GM21825 (cell line): ENCODE data around the gene ABCF1.
"Not testable (repeated sequence)": the region's sequence is repeated elsewhere in the genome, so short reads cannot be mapped to it uniquely, and the experiment has no call there.

Experiments
- ATAC-seq: cut with Tn5 transposase; IDR thresholded peaks from one replicate; pipeline ENCODE4 v1.9.1; 2021; ENCODE audit warnings: mild to moderate bottlenecking, moderate library complexity; ENCODE audit not compliant: unreplicated experiment

The ABCF1 gene

DNA sequence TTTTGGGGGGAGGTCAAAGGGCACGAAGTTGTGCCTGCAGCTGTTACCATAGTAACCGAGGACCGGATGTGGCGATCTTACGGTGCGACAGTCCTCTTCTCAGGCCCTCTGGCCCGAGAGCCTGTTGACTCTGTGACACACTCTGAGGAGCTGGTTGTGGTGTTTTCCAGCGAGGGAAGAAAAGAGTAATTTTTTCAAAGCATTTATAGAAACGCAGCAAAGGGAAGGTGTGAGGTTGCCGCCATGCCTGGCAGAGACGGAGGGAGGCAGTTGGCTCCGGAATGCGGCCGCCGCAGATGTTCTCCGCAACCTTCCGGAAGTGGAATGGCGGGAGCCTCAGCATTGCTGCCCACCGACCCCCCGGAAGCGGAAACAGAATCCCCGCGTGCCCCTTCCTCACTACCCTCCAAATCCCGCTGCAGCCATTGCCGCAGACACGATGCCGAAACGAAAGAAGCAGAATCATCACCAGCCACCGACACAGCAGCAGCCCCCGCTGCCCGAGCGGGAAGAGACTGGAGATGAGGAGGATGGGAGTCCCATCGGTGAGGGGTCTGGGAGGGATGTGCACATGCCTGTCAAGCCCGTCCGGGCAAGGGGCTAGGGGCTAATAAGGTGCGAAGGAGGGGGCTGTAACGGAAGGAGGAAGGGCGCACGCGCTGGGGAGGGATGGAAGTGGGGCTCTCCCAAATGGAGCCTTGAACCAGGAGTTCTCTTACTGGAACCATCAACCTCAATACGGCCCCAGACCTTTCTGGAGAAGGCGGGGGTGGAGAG is 14.1 kb upstream of the ABCF1 start, which contains the start of gene PRR3:
Gene PRR3 (plus strand): TSS at position 390 of the 777 bp plus-strand sequence. CDS start 50 bp downstream, at position 440.
- ATAC-seq: peak; percentile 46

DNA sequence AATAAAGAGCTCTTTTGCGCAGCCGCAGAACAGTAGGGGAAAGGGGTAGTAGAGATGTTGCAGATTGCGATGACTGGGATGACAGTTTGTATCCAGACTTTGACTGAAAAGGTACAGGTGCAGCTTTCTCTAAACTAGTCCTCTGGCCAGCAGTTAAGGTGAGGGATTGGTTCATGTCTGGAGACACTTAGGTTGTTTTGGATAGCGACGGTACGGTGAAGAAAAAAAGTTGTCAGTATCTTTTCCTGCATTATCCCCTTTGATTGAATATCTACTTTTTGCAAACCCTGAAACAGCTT is 13.6 kb upstream of the ABCF1 start:
- ATAC-seq: no peak

DNA sequence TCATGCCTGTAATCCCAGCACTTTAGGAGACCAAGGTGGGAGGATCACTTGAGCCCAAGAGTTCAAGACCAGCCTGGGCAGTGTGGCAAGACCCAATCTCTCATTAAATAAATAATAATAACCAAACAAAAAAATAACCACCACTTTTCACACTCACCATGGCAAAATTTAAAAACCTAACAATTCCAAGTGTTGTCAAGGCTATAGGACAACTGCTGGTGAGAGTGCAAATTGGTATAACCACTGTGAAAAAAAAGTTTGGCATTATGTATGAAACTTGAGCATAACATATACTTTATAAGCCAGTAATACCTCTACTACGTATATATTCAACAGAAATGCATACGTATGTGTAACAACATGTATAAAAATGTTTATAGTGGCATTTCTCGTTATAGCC is 10.3 kb upstream of the ABCF1 start:
- ATAC-seq: no peak

DNA sequence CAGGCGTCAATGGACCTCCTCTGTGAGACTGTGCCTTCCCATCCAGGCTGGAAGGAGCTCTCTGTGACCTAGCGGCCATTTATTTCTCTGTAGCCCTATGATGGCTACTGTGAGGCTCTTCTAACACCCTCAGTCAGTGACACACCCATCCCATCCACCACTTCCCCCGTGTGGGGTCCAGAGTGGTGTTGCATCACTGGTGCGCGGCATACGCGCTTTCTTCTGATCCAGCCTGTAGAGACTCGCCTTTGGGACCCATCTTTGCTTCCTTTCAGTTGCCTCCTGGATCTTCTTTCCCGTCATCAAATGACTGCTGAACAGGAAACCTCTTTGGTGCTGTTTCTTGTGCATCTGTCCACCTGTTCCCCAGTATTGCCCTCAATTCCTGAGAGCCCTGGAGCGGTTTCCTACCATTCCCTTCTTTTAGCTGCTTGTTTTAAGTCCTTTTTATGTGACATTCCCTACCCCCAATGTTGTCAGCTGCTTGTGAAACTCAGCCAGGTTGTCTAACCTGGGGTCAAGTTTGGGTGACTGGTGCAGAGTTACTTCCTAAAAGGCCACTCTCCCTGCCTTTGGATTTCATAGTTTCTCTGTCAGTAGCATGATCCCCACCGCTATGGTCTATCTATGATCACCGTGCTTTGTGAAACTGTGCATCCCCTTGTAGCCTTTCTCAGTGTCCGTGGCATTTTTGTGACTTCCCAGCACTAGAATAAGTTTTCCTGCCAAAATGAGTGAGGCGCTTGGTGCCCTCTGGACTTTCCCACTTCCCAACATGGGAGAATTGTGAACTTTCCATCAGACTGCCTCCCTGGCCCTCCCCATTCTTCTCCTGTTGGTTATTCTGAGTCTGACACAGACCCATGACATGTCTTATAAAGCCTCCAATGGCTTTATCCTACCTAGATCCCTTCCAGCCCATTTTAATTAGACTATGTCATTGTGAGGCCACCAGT is 8.5 kb upstream of the ABCF1 start:
- ATAC-seq: no peak

DNA sequence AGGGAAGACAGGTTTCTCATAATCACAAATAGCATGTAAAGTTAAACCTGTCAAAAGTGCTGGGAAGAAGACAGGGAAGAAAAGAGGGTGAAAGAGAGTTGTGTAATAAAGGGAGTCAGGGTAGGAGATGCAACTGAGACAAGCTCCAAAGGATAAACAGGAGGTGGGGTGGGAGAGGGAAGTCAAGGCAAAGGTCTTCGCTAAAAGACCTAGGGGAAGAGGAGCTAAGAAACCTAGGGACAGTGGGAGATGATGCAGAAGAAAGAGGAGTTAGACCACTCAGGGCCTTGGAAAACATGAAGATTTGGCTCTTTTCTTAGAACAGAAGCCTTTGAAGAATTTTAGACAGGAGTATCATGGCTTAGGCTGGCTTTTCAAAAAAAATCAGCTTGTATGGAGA is 7.1 kb upstream of the ABCF1 start:
- no peak for ATAC-seq

DNA sequence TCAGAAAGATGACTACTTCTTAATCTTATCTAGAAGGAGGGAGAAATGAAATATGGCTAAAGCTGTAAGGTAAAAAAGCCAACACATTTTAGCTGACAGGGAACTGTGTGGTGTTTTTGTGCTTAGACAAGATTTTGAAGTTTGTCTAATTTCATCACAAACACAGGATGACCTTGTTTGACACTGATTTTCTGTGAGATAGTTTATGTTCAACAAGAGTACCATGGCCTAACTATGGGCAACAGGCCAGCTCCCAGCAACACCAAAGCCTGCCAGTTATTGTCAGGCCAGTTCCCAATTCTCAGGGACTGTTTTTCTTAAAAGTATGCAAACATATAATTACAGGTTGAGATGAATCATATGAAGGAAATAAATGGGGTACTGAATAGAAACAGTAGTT is 5.5 kb upstream of the ABCF1 start:
- ATAC-seq: no peak

DNA sequence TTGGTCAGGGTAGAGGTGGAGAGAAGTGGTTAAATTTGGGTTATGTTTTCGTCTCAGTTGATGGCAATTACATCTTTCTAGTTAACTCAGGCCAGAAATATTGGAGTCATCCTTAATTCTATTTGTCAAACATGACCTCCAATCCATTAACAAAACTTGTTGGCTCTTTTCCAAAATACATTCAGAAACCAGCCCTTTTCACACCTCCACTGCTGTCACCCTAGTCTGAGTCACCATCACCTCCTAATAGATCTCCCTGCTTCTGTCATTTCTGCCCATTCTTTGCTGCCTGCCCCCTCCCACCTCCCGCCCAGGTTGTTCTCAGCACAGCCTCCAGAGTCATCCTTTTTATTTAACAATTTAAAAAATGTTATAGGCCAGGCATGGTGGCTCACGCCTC is 3.0 kb upstream of the ABCF1 start:
- ATAC-seq: no peak

DNA sequence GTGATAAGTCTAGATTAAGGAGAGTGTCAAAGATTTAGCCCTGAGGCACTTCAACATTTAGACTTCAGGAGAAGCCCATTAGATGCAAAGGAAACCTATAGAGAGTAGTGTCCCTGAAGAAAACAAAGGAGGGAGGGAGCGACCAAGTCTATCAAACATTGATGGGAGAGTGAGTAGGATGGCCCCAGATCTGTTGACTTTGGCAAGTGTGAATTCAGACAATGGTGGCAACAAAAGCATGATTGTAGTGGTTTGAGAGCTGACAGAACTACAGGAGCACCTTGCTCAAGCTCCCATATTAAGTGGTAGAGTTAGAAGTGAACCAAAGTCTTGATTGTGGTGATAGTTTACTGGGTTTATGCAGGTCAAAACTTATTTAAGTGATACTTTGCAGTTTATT is 979 bp upstream of the ABCF1 start:
- no peak for ATAC-seq

DNA sequence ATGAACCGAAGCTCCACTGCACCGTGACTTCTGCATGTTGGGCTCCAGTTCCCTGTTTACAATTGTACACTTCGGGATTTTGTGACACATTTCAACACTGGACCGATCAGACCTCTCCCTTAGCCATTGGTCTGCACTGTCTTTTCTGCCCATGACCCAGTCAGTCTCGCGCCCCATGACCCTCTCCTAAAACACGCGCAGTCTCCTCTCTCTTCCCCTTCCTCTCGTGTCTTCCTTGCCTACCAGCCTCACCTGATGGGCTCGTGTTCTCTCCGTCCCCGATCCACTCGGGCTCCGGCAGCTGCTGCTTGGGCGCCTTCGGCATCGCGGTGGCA is 535 bp upstream of the ABCF1 start:
- peak; percentile 17 for ATAC-seq

DNA sequence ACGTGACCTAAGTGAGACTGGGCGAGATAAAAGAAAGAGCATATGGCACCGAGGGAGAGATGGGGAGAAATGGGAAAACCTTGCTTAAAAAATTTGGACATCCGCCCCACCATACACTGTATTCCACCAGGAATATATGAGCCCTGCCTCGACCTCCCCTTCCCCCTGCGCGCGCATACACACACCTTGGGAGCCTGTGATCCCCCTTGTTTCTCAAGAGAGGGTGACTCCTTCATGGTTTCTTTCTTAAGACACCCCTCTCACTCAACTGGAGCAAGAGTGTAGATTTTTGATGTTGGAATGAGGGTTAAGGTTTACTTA is 480 bp downstream of the ABCF1 start:
- no peak for ATAC-seq

DNA sequence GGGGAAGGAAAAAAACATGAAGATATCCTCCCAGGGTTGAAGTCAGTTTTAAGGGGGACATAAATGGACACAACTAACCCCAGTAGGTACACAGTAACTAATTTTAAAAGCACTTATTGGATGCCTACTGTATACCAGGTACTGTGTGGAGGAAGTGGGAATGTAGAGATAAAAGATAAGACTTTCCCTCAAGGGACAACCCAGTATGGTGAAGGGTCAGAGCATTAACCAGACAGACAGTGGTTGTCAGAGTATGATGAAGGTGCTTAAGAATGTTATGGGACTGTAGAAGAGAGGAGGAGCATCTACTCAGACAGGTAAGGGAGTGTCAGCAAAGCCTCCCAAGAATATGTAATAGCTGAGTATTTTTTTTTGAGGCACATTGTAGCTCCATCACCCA is 906 bp downstream of the ABCF1 start:
- no peak for ATAC-seq

DNA sequence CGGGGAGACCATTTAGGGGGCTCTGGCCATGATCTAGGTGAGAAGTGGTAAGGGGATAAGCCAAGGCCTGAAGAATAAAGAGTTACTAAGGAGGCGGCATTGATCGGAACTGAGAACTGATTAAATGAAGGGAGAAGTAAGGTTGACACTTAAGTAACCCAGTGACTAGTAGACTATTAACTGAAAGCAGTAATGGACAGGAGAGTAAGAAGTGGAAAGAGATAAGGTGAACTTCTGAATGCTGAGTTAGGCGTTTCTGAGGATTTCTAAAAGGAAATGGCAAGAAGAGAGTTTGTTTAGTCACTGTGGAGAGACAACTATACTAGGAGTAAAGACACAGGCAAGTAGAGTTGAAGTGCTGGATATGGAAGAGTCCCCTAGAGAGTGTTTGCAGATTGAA is 1.9 kb downstream of the ABCF1 start:
- no peak for ATAC-seq

DNA sequence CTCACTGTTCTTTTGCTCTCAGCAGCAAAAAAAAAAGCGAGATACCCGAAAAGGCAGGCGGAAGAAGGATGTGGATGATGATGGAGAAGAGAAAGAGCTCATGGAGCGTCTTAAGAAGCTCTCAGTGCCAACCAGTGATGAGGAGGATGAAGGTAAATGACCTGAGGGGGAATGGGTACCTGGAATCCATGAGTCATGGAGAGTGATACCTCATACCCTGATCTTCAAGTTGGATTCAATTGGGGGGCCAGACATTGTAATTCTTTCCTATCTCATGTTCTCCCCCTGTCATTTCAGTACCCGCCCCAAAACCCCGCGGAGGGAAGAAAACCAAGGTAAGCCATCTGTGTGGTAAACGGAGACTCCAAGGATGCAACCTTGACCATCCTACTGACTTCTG is 6.8 kb downstream of the ABCF1 start:
- ATAC-seq: no peak

DNA sequence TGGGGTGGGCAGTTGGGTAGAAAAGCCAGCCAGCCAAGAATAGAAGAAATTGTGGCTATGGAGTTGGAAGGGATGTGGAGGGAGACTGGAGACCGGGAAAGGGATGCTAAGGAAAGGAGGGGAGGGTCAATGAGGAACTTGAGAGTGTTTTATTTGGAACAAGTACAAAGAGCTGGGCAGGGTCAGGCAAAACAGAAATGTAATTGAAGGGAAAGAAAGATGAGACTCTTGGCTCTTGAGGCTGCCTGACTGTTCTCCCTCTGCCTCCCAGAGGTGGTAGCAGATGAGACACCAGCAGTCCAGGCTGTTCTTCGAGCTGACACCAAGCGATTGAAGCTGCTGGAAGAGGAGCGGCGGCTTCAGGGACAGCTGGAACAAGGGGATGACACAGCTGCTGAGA is 12.7 kb downstream of the ABCF1 start:
- no peak for ATAC-seq

DNA sequence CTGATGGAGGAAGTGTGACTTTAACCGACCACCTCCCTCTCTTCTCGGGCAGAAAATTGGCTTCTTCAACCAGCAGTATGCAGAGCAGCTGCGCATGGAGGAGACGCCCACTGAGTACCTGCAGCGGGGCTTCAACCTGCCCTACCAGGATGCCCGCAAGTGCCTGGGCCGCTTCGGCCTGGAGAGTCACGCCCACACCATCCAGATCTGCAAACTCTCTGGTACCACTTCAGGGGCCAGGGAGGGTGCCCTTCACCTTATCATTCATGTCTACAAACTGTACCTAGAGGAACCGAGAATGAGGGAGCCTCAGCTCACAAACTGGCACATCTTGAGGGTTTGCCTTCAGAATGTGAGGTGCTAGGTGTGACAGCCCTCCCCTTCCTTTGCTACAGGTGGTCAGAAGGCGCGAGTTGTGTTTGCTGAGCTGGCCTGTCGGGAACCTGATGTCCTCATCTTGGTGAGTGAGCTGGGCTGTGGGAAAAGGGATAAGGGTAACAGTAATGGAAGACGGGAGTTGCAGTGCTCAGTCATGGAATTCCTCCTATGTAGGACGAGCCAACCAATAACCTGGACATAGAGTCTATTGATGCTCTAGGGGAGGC is 18.6 kb downstream of the ABCF1 start:
- ATAC-seq: no peak

DNA sequence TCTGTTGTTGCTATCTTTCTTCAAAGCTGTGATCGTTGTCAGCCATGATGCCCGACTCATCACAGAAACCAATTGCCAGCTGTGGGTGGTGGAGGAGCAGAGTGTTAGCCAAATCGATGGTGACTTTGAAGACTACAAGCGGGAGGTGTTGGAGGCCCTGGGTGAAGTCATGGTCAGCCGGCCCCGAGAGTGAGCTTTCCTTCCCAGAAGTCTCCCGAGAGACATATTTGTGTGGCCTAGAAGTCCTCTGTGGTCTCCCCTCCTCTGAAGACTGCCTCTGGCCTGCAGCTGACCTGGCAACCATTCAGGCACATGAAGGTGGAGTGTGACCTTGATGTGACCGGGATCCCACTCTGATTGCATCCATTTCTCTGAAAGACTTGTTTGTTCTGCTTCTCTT is 19.3 kb downstream of the ABCF1 start:
- no peak for ATAC-seq

DNA sequence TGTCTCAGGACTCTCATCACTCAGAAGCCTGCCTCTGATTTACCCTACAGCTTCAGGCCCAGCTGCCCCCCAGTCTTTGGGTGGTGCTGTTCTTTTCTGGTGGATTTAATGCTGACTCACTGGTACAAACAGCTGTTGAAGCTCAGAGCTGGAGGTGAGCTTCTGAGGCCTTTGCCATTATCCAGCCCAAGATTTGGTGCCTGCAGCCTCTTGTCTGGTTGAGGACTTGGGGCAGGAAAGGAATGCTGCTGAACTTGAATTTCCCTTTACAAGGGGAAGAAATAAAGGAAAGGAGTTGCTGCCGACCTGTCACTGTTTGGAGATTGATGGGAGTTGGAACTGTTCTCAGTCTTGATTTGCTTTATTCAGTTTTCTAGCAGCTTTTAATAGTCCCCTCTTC is 19.8 kb downstream of the ABCF1 start:
- no peak for ATAC-seq

DNA sequence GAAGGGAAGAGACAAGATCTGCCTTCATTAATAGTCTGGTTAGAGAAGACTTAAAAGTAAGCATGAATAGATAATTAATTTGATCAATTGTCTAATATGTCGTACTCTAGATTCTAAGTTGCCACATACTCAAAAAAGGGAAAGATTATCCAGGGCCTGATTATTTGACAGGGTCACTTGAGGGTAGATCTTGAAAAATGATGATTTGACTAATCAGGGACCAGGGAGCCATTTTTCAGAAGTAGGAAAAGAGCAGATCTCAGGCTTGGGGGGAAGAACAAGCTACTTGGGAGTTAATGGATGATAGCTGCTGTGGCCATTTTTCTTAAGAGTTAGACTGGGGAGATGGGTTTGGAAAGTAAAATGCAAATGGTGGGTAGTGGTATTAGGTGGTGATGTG is 21.0 kb downstream of the ABCF1 start:
- no peak for ATAC-seq

DNA sequence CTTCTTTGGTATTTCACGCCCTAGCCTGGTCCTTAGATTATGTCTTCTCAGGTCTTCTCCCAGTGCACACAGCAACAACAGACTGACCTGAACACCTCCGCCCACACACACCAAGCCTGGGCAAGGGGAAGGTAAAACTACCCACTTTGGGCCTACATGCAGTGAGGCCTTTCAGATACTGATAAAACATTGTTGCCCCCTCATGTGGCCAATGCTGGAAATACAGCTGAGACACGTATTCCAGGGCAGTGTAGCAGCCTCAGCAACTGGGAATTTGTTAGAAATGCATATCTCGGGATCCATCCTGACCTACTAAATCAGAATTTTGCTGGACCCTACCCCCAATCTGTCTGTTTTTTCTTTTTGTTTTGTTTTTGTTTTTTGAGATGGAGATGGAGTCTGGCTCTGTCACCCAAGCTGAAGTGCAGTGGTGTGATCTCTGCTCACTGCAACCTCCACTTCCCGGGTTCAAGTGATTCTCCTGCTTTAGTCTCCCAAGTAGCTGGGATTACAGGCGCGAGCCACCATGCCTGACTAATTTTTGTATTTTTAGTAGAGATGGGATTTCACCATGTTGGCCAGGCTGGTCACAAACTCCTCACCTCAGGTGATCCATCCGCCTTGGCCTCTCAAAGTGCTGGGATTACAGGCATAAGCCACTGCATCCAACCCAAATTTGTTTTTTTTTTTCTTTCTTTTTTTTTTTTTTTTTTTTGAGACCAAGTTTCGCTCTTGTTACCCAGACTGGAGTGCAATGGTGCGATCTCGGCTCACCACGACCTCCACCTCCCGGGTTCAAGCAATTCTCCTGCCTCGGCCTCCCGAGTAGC is 26.3 kb downstream of the ABCF1 start:
- ATAC-seq: not testable (repeated sequence)

DNA sequence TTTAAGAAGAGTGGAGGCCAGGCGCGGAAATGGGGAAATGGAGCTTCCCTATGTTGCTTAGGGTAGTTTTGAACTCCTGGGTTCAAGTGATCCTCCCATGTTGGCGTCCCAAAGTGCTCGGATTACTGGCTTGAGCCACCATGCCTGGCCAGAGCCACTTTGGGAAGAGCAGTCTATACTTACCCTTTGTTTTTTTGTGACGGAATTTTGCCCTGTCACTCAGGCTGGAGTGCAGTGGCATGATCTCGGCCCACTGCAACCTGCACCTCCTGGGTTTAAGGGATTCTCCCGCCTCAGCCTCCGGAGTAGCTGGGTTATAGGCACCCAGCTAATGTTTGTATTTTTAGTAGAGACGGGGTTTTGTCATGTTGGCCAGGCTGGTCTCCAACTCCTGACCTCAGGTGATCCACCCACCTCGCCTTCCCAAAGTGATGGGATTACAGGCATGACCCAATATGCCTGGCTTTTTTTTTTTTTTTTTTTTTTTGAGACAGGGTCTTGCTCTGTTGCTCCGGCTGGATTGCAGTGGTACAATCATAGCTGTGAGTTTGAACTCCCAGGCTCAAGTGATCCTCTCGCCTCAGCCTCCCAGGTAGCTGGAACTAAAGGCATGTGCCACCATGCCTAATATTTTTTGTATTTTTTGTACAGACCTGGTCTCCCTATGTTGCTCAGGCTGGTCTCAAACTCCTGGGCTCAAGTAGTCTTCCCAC is 27.8 kb downstream of the ABCF1 start:
- no peak for ATAC-seq
